IMR-90 (cell line): ENCODE measurements around the gene CD164L2.

Experiments used
- BHLHE40 ChIP-seq: fragments of 150-350 bp; IDR thresholded peaks from 2 replicates; pipeline ENCODE4 v1.6.1; 2016; ENCODE audit warnings: mild to moderate bottlenecking, low read depth, low read length
- CEBPB ChIP-seq: IDR thresholded peaks from 2 replicates; pipeline ENCODE4 v1.6.1; 2012; ENCODE audit warnings: low read depth, low read length, improper control_type of control experiment
- CHD1 ChIP-seq: IDR thresholded peaks from 2 replicates; pipeline ENCODE4 v1.6.1; 2012; ENCODE audit warnings: low read depth, low read length, improper control_type of control experiment
- CTCF ChIP-seq: conservative IDR thresholded peaks from 2 replicates; pipeline ENCODE4 v1.5.1; 2012; ENCODE audit warnings: mild to moderate bottlenecking, low read depth, low read length, improper control_type of control experiment
- ELK1 ChIP-seq: fragments of 150-350 bp; IDR thresholded peaks from 2 replicates; pipeline ENCODE4 v1.6.1; 2016; ENCODE audit warnings: low read depth, mild to moderate bottlenecking, low read length, moderate library complexity, borderline replicate concordance
- FOS ChIP-seq: fragments of 150-350 bp; IDR thresholded peaks from 2 replicates; pipeline ENCODE4 v1.6.1; 2016; ENCODE audit warnings: low read depth, low read length
- MAFK ChIP-seq: IDR thresholded peaks from 2 replicates; pipeline ENCODE4 v1.6.1; 2012; ENCODE audit warnings: low read depth, low read length, improper control_type of control experiment
- MAZ ChIP-seq: IDR thresholded peaks from 2 replicates; pipeline ENCODE4 v1.6.1; 2012; ENCODE audit warnings: low read depth, mild to moderate bottlenecking, low read length, improper control_type of control experiment, moderate library complexity, borderline replicate concordance
- MXI1 ChIP-seq: IDR thresholded peaks from 2 replicates; pipeline ENCODE4 v1.6.1; 2012; ENCODE audit warnings: low read depth, mild to moderate bottlenecking, low read length, moderate library complexity, borderline replicate concordance
- POLR2A ChIP-seq: IDR thresholded peaks from 2 replicates; pipeline ENCODE4 v1.6.1; 2012; ENCODE audit warnings: mild to moderate bottlenecking, low read depth, low read length
- RAD21 ChIP-seq: IDR thresholded peaks from 2 replicates; pipeline ENCODE4 v1.6.1; 2012; ENCODE audit warnings: low read length, improper control_type of control experiment
- RFX5 ChIP-seq: IDR thresholded peaks from 2 replicates; pipeline ENCODE4 v1.8.0; 2012; ENCODE audit warnings: low read depth, mild to moderate bottlenecking, low read length, moderate library complexity
- SMC3 ChIP-seq: fragments of 150-350 bp; IDR thresholded peaks from 2 replicates; pipeline ENCODE4 v1.6.1; 2016; ENCODE audit warnings: low read depth, mild to moderate bottlenecking, antibody characterized with exemption, low read length, moderate library complexity

- TF ChIP-seq FOS = no peak
- no peak for TF ChIP-seq CTCF
- TF ChIP-seq CHD1 = no peak
- TF ChIP-seq ELK1 = no peak
- no peak for TF ChIP-seq POLR2A
- no peak for TF ChIP-seq MAFK
- no peak for TF ChIP-seq BHLHE40
- TF ChIP-seq RAD21 = no peak
- TF ChIP-seq MXI1 = no peak
- TF ChIP-seq CEBPB = no peak
- TF ChIP-seq SMC3 = no peak
- no peak for TF ChIP-seq RFX5
- TF ChIP-seq MAZ = no peak
Observed at GRCh38 chr1:27380224-27380623, 2.9 kb downstream of the CD164L2 start.
